NCI-H2227 treated with DMSO at 0.1 percent for 48 hours (cell line): ENCODE data around the gene CLHC1.
"Not testable (repeated sequence)": the region's sequence is repeated elsewhere in the genome, so short reads cannot be mapped to it uniquely, and the experiment has no call there.

Experiments
- DNase-seq: peaks from one replicate; lab custom pipeline; 2025; lab: John Stamatoyannopoulos, UW

CLHC1 gene

DNA sequence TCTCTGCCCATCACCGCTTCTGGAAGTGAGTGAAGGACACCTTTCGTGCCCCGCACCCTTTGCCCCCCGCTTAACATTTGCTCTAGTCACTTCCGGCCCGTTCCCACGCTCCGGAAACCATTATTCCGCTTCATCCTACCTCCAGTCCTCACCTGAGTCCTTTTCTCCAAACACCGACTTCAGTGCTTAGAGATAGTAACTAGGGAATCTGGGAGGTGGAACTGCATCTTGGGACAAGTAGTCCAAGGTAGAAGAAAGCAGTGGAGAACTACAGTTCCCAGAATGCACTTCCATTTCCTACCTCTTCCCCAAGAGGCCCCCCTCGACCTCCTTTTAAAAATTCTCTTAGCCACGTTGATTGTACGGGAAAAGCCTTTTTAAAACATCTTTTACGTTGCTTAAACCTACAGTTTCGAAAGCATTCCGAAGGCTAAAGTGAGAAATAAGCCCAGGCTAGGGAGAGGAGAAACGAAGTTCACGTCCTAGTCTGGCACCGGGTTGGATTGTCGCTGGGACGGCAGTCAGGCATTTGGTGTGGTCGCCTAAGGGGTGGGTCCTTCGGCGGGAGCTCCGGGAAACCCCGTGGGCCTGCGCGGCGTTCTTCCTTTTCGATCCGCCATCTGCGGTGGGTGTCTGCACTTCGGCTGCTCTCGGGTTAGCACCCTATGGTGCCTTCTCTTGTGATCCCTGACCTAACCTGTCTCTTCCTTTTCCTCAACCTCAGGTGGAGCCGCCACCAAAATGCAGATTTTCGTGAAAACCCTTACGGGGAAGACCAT, at the start of gene CLHC1, which contains the start of gene RPS27A:
Gene CLHC1 (minus strand): TSS at position 210 of the 779 bp plus-strand sequence. CDS start 9,882 bp downstream, outside the sequence.
Gene RPS27A (plus strand): TSS at position 605 of the 779 bp plus-strand sequence. CDS start 137 bp downstream, at position 742.
- peak; percentile 99 for DNase-seq

DNA sequence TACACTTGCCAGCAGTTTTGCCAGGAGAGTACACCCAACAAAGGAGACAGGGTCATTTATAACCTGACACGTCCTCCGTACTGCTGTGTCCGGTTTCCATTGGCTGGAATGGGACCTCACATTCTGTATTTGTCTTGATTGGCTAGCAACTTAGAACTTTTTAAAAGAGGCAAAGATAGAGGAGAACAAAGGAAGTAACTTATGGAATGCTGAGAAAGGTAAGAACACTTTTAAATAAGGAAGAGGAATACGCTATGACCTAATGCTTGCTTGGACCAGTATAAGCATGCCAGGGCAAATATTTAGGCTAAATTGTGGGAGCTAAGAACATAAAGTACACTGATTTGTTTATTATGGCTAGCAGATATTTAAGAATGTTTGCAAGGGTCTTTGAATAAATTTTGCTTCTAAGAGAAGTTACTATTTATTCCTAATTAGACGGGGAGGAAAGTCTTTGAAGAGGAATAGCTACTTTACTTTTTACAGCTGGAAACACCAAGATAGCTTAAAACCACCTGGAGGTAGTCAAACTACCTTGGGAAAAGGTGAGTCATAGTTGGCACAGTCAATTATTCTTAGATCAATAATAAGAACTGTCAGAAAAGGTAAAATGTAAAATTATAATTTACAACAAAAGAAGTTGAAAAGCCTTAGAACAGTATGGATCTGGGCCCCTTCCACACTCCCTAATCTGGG, 48.9 kb upstream of the CLHC1 start:
- DNase-seq = not testable (repeated sequence)

DNA sequence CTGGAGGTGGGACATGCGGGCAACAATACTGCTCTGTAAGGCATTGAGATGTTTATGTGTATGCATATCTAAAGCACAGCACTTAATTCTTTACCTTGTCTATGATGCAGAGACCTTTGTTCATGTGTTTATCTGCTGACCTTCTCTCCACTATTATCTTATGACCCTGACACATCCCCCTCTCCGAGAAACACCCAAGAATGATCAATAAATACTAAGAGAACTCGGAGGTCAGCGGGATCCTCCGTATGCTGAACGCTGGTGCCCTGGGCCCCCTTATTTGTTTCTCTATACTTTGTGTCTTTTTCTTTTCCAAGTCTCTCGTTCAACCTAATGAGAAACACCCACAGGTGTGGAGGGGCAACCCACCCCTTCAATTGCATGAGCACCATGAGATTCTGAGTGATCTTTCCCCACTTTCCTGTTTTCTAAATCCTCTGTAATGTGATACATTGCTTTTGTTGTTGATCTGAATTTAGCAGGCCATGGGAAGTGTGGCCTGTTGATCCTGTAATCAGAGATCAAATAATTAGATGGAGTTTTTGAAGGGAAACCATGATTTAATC, 47.8 kb upstream of the CLHC1 start:
- DNase-seq = not testable (repeated sequence)

DNA sequence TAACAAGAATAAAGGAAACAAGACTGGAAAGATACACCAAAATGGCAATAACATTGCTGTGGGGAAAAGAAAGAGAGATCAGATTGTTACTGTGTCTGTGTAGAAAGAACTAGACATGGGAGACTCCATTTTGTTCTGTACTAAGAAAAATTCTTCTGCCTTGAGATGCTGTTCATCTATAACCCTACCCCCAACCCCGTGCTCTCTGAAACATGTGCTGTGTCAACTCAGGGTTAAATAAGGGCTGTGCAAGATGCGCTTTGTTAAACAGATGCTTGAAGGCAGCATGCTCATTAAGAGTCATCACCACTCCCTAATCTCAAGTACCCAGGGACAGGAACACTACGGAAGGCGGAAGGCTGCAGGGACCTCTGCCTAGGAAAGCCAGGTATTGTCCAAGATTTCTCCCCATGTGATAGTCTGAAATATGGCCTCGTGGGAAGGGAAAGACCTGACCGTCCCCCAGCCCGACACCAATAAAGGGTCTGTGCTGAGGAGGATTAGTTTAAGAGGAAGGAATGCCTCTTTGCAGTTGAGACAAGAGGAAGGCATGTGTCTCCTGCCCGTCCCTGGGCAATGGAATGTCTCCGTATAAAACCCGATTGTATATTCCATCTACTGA, 47.2 kb upstream of the CLHC1 start:
- DNase-seq = peak; percentile 42

DNA sequence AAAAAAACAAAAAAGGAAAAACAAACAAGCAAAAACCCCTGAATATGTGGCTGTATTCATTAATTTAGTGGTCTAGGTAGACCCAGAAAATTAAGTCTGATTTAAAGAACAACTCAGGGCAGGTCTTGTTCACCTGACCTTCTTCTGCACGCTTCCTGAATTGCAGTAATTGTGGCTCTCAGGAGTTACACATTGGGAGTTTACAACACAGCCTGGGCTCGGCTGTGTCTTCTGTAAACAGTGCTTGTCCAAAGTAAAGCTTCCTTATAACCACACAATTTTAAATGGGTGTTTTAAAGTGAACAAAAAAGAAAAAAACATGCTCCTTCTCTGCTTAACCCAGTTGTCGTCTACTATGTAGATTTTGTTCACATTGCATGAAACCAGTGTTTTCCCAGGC, 45.2 kb upstream of the CLHC1 start:
- no peak for DNase-seq

DNA sequence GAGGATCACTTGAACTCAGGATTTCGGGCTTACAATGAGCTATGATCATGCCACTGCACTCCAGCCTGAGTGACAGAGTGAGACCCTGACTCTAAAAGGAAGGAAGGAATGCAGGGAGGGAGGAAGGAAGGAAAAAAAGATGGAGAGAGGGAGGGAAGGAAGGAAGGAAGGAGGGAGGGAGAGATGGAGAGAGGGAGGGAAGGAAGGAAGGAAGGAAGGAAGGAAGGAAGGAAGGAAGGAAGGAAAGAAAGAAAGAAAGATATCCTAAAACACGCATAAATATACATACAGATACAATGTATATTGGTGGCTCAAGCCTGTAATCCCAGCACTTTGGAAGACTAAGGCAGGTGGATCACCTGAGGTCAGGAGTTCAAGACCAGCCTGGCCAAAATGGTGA, 42.3 kb upstream of the CLHC1 start:
- not testable (repeated sequence) for DNase-seq

DNA sequence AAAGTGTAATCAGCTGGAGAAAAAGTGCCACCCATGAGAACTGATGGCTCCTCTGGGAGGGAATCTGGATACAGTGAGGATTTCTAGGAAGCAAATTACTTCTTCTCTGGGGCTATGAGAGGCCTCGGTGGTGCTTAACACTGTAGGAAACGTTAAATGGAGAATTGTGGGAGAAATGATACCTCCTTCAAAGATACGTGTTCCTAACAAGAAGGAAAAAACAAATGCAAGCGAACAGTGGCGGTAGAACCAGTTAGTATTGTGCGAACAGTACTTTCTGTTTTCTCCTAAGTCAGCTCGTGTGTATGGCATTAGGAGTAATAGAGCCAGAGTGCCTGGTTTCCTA, 37.5 kb upstream of the CLHC1 start:
- DNase-seq = no peak

DNA sequence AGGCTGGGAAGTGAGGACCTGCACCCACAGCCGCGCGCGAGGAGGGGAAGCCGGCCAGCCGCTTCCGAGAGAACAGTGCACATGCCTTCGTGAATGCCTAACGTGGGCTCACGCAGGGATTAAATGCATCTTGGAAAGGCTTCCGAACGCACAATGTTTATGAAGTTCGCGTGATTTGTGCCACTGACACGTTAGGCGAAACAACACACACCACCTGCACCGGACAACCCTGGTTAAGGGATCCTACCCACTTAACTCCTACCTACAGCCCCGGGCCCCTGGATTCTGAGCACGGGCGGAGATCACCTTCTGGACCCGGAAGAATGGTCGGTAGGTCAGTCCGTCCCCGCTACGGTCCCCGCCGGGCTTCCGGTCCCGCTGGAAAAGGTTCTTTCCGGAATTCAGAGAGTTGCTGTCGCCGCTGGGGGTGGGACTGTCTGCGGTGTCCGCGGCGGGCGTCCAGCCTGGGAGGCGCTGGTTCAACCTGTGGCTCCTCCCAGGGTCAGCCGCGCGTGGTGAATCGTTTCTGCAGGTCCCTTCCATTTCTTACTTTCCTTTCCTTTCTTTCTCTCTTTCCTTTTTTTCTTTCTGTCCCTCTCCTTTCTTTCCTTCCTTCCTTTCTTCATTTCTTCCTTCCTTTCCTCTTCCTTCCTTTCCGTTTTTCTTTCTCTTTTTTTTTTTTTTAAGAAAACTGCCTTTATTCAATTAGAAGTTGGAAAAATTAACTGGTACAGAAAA, 37.0 kb upstream of the CLHC1 start, which contains the start of gene MTIF2:
Gene MTIF2 (minus strand): TSS at position 325 of the 738 bp plus-strand sequence. CDS start 5,373 bp downstream, outside the sequence.
- peak; percentile 97 for DNase-seq

DNA sequence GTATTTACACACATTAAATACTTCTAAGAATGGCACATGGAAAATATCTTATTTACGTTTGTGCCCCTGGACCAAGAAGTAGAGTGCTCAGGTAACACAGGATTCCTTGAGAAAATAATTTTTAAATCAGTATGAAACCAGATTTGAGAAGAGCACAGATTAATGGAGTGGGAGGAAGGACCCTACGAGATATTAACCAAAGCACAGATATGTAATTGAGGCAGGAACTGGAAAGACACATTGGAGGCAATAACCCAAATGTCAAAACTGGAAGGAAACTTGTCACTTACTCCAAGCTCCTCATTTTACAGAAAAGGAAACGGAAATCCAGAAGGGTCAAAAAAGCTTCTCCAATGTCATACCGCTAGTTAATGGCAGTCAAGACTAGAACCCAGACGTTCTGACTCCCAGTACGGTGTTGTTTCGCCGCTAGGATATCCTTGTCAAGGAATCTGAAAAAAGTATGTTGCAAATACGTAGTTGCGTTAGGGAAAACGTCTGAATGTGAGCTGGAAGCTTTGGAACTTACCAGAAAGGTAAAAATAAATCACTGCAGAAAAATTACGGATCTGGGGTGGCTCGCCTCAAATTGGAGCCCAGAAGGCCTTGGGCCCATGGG, 36.3 kb upstream of the CLHC1 start:
- no peak for DNase-seq

DNA sequence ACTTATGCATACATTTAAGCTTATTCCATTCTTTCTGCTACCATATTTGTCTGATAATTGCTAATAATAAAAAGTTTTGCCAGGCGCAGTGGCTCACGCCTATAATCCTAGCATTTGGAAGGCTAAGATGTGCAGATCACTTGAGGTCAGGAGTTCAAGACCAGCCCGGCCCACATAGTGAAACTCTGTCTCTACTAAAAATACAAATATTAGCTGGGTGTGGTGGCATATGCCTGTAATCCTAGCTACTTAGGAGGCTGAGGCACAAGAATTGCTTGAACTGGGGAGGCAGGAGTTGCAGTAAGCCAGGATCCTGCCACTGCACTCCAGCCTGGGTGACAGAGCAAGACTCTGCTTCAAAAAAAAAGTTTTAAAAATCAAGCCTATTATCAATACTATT, 27.5 kb upstream of the CLHC1 start:
- not testable (repeated sequence) for DNase-seq

DNA sequence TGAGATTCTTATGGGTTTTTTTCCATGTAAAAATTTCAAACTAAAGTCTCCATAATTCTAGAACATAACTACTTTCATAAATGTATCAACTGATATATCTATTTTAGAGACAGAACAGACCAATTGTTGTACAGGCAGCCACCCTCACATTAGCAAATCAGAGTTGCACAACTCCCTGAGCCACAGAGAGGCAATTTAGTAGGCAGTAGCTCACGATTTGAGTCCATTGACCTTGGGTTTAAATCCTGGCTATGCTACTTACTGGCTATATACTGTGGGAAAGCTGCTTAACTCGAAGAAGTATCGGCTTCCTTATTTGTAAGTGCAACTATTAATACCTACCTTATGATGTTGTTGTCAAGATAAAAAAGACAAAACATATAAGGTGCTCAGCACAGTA, 20.7 kb upstream of the CLHC1 start:
- no peak for DNase-seq

DNA sequence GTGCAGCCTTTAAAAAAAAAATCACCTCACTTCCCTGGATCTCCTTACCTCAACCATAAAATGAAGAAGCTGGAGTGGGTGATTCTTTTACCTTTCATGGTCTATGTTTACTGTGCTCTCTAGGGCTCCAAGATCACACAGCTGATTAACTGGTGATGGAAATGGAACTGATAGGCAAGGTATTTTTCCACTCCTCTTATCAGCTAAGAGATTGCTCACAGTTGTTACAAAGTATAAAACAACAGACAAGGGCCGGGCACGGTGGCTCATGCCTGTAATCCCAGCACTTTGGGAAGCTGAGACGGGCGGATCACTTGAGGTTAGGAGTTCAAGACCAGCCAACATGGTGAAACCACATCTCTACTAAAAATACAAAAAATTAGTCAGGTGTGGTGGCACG, 14.9 kb upstream of the CLHC1 start:
- no peak for DNase-seq

DNA sequence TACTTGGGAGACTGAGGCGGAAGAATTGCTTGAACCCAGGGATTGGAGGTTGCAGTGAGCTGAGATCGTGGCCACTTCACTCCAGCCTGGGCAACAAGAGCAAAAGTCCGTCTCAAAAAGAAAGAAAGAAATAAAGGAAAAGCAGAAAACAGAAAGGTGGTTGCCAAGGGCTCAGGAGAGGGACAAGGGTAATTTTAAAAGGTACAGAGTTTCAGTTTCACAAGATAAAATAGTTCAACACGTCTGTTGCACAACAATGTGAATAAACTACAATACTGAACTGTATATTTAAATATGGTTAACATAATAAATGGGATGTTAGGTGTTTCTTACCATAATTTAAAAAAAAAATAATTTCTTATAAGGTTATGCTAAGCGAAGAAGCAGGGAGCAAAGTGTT, 13.3 kb upstream of the CLHC1 start:
- no peak for DNase-seq

DNA sequence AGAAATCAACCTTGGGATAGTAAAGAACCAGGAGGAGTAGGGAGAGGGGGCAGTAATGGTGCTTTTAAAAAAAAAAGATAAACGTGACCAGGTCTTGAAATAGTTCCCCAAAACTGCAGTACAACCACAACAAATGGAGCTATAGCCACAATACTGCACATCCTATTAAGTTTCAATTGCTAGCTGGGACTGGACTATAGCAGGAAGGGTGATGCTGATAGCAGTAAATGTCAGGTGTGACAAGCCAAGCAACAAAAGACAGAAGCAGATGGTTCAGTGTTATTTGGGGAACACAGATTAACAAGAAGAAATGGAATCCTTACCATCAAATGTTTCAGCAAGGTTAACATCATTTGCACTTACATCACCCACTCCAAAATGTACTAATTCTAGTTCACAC, 10.5 kb upstream of the CLHC1 start:
- DNase-seq = no peak

DNA sequence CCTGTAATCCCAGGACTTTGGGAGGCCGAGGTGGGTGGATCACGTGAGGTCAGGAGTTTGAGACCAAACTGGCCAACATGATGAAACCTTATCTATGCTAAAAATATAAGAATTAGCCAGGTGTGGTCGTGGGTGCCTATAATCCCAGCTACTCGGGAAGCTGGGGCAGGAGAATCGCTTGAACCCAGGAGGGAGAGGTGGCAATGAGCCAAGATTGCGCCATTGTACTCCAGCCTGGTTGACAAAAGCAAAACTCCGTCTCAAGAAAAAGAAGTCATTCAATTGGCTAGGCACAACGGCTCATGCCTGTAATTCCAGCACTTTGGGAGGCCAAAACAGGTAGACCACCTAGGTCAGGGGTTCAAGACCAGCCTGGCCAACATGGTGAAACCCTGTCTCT, 9.5 kb upstream of the CLHC1 start:
- DNase-seq = not testable (repeated sequence)

DNA sequence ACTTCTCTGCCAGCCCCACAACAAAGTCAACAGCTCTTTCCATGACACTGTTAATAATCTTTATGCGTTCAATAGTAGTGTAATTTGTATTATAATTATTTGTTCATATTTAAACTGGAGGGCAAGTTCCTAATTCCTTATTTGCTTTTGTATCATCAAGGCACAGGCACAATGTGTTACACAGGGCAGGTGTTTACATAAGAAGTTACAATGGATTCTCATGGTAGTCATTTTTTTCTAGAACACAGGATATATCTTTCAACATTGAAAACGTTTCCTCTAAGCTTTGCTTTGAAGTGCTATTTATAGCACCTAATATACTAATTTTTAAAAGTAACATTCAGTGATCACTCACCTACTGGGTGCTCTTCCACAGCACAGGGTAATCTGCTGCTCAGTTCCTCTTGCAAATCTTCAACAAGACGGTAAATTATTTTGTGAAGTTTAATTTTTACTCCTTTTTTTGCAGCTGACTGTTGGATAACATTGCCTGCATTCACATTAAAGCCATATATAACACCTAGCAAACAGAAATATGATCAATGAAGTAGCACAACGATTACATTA, 7.6 kb upstream of the CLHC1 start:
- DNase-seq = no peak

DNA sequence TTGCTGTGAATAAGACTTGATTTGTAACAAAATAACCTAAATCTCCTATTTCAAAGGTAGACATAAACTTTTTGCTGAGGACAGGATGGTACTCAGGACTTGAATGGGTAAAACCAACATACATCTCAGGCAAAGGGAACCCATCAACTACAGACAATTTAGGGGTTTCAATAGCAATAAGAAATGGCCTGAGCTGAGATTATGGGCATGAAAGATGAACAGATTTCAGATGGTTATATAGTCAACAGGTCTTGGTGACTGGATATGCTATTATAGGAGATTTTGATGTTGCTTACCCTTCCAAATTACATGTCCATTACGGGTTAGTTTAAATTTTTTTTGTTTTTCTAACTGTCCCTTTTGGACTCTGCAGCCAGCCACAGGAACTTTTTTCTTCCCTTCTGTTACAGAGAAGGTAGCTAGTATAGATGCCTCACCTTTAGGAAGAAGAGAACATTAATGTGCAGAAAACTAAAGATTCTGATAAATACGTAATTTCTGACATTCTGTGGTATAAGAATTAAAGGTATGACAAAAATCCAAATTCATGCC, 5.0 kb upstream of the CLHC1 start:
- DNase-seq = no peak

DNA sequence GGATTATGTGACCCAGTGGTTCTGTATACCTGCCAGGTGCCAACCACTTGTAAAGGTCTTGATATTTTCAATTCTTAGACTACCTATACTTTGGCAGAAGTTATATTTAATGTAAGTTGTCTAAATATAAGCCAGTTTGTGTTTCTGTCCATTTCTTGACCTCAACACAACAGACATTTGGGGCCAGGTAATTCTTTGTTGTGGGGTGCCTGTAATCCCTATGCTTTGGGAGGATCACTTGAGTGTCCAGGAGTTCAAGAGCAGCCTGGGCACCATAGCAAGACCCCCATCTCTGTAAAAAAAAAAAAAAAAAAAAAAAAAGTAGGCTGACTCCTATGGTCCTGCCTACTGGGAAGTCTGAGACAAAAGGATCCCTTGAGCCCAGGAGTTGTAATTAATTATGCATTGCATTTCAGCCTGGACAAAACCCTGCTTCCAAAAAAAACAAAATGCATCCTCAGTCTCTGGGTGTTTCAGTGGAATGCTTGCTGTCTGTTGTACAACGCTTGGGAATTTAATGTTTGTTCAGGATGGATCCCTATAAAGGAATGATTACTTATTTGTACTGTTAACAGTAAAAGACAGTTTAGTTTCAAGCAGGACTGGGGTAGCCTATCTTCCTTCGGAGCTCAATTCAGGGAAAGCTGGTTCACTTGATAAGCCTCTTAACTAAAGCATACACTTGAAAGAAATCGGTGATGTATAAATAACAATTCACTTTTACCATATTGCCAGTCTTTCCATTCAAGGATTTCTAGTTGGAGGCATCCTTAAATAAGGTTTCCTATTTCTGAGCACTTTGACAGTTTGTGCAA, 3.8 kb upstream of the CLHC1 start:
- DNase-seq = no peak

DNA sequence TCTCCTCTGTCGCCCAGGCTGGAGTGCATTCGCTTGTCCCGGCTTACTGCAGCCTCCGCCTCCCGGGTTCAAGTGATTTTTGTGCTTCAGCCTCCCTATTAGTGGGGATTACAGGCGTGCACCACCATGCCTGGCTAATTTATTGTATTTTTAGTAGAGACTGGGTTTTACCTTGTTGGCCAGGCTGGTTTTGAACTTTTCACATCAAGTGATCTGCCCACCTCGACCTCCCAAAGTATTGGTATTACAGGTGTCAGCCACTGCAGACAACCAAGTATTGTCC, 1.5 kb upstream of the CLHC1 start:
- no peak for DNase-seq
